ENCODE results near the gene RDH11. TPM values are rescaled to one million over a fixed set of nuclear protein-coding genes. Genes with fewer than 3 reads are reported as not detected.
A peak's percentile ranks its signal among the peaks of the same experiment; 100 is the strongest.

RDH11 gene
- total and polyA plus RNA-seq, 5 experiments from 2014 or later: 43.5 to 87.6 (median 74.7) TPM

GRCh38 chr14:67697006-67697405 lies 1.4 kb upstream of the RDH11 start:
- H3K4me3 Mint-ChIP-seq: no peak overlapping the region

DNA sequence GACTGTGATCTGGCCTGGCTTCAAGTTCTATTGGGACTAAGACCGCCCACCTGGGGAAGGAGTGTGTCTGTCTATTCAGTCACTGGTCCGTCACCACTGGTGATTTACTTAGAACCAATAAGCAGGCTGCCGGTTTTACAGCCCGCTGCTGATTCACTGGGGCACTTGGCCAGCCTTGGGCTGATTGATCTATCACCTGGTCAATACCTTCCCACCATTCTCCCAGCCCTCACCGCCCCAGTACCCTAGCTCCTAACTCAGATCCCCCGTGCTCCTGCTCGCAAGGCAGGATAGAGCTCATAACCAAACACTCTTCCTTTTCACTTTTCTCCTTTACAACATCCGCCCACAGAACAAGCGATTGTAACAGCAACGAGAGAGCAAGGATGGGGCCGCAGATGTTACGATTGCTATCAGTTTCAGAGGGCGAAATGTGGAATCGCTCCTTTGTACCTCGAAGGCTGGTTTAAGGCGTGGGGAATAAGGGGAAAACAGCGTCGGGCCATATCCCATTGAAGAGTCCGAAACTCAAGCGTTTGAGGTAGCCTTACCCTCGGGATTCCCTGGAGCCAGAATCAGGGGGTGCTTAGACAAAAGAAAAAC lies 672 bp downstream of the RDH11 start:
- peaks cover 18 to 27% (median 22%) of the 10 kb centered on the region in 4 donors for H3K4me1 Mint-ChIP-seq
- POLR2A ChIA-PET: interaction anchor here (0.9 to 1.7 kb wide), 8 partner anchors 20 to 208 kb away, joined by 3 to 10 read pairs (median 4); partner anchors contain the start of gene PIGH
- peak overlapping the region; percentile 61 to 93 (median 90) for H3K27ac Mint-ChIP-seq
- no peaks in the 10 kb centered on the region for H3K27me3 Mint-ChIP-seq
- DNase-seq (peak; percentile 20 to 74 (median 48)), ATAC-seq (peak; percentile 66 to 67)
- peaks cover 0 to 25% (median 10%) of the 10 kb centered on the region in 3 donors for H3K36me3 Mint-ChIP-seq
- peak overlapping the region; percentile 84 to 96 (median 91) for H3K4me3 Mint-ChIP-seq
- no peaks in the 10 kb centered on the region for H3K9me3 Mint-ChIP-seq

More at GRCh38 chr14:67697006-67697405, 1.4 kb upstream of the RDH11 start:
- Mint-ChIP-seq H3K36me3 (peaks cover 0 to 4% (median 0%) of the 10 kb centered on the region in 3 donors), H3K9me3 (no peaks in the 10 kb centered on the region), H3K27ac (peak overlapping the region in 1 of 10 donors; percentile 2), H3K27me3 (no peaks in the 10 kb centered on the region), H3K4me1 (peaks cover 14 to 25% (median 19%) of the 10 kb centered on the region in 4 donors)
- no peak for ATAC-seq
- no peak for DNase-seq
- POLR2A ChIA-PET: no interaction called here

- Mint-ChIP-seq H3K36me3 (peaks cover 5 to 74% (median 30%) of the 10 kb centered on the region in 3 donors), H3K9me3 (no peaks in the 10 kb centered on the region), H3K4me1 (peaks cover 16 to 33% (median 25%) of the 10 kb centered on the region in 4 donors), H3K27me3 (no peaks in the 10 kb centered on the region), H3K4me3 (no peak overlapping the region), H3K27ac (no peak overlapping the region)
- ATAC-seq: no peak
- POLR2A ChIA-PET: no interaction called here
- no peak for DNase-seq
Observed at GRCh38 chr14:67690011-67690410, 5.6 kb downstream of the RDH11 start.

DNA sequence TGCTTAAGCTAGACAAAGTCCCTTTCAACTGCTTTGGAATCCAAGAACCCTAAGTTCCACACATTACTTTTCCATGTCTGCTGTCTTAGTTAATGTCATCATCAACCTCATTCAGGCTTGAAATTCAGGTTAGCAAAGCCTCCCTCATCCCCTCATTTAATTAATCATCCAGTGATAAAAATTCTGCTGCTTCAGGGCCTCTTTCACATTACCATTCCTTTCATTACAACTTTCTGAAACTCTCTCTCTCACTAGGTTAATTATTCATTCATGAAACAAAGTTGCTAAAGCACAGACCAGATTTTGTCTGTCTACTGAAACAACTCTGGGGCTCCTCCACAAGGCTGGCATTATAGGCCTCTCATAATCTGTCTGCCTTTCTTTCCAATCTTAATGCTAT lies 11.7 kb downstream of the RDH11 start:
- peak overlapping the region in 5 of 10 donors; percentile 2 to 49 (median 8) for H3K27ac Mint-ChIP-seq
- no peak for ATAC-seq
- POLR2A ChIA-PET: no interaction called here

DNA sequence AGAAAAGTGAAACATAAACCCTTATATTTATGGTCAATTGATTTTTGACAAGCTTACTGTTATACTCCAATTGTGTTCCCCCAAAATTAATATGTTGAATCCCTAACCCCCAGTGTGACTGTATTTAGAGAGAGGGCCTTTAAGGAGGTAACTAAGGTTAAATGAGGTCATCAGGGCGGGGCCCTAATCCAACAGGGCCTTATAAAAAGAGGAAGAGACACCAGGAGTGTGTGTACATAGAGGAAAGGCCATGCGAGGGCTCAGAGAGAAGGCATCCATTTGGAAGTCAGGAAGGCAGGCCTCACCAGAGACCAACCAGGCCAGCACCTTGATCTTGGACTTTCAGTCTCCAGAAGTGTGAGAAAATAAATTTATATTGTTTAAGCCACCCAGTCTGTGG lies 14.6 kb downstream of the RDH11 start:
- H3K4me3 Mint-ChIP-seq: no peak overlapping the region
- H3K27me3 Mint-ChIP-seq: no peaks in the 10 kb centered on the region
- POLR2A ChIA-PET: interaction anchor here (0.6 kb wide), 1 partner anchor 38 kb away, joined by 6 read pairs; no protein-coding TSS in a partner anchor
- no peak for DNase-seq
- H3K27ac Mint-ChIP-seq: peak overlapping the region in 2 of 10 donors; percentile 22 to 79
- H3K4me1 Mint-ChIP-seq: peaks cover 6 to 14% (median 12%) of the 10 kb centered on the region in 4 donors
- no peaks in the 10 kb centered on the region for H3K9me3 Mint-ChIP-seq
- no peak for ATAC-seq
- peaks cover 0 to 76% (median 8%) of the 10 kb centered on the region in 3 donors for H3K36me3 Mint-ChIP-seq

More for the DNA sequence above, 11.7 kb downstream of the RDH11 start:
- H3K27me3 Mint-ChIP-seq: no peaks in the 10 kb centered on the region
- peaks cover 5 to 16% (median 7%) of the 10 kb centered on the region in 4 donors for H3K4me1 Mint-ChIP-seq
- H3K9me3 Mint-ChIP-seq: no peaks in the 10 kb centered on the region
- peaks cover 0 to 89% (median 15%) of the 10 kb centered on the region in 3 donors for H3K36me3 Mint-ChIP-seq
- no peak overlapping the region for H3K4me3 Mint-ChIP-seq
- DNase-seq: no peak

DNA sequence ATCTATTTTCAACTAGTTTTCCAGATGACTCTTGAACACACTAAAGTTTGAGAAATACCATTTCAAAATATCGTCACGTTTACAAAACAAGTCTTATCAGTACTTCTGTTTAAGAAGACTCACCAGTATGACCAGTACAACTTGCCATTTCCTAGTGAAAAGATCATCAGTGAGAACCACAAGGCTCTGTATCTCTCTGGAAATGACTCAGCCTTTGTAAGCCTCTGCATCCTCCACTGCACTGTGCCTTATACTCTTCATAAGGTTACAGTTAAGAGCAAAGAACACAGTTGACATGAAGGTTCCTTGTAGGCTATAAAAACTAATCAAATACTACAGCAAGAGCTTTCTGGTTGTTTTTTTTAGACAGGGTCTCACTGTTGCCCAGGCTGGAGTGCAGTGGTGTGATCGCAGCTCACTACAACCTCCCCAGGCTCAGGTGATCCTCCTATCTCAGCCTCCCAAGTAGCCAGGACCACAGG lies 15.4 kb downstream of the RDH11 start:
- POLR2A ChIA-PET: interaction anchor here (0.6 to 0.7 kb wide), 2 partner anchors 37 to 46 kb away, joined by 3 to 6 read pairs; no protein-coding TSS in a partner anchor
- H3K9me3 Mint-ChIP-seq: no peaks in the 10 kb centered on the region
- DNase-seq (no peak), ATAC-seq (no peak)
- no peak overlapping the region for H3K4me3 Mint-ChIP-seq
- H3K27me3 Mint-ChIP-seq: no peaks in the 10 kb centered on the region
- peak overlapping the region in 4 of 10 donors; percentile 11 to 79 (median 48) for H3K27ac Mint-ChIP-seq
- peaks cover 0 to 68% (median 4%) of the 10 kb centered on the region in 3 donors for H3K36me3 Mint-ChIP-seq
- H3K4me1 Mint-ChIP-seq: peaks cover 8 to 18% (median 14%) of the 10 kb centered on the region in 4 donors

DNA sequence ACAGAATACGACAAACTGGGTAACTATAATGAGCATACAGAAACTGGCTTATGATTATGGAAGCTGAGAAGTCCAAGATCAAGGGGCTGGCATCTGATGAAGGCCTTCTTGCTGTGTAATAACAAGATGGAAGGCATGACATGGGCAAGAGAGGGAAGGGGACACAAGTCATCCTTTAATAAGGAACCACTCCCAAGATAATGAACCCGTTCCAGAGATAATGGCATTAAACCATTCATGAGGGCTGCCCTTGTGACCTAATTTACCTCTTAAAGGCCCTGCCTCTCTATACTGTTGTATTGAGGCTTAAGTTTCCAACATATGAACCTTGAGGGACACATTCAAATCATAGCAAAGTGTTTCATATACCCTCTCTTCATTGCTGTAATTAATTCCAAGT lies 16.6 kb downstream of the RDH11 start:
- POLR2A ChIA-PET: no interaction called here
- peak overlapping the region in 1 of 10 donors; percentile 4 for H3K27ac Mint-ChIP-seq
- peaks cover 6 to 18% (median 14%) of the 10 kb centered on the region in 4 donors for H3K4me1 Mint-ChIP-seq
- ATAC-seq (no peak), DNase-seq (no peak)
- no peaks in the 10 kb centered on the region for H3K9me3 Mint-ChIP-seq
- no peak overlapping the region for H3K4me3 Mint-ChIP-seq
- H3K27me3 Mint-ChIP-seq: no peaks in the 10 kb centered on the region
- peaks cover 0 to 57% (median 0%) of the 10 kb centered on the region in 3 donors for H3K36me3 Mint-ChIP-seq

GRCh38 chr14:67675219-67675582 lies 20.4 kb downstream of the RDH11 start:
- DNase-seq (peak in 1 of 10 donors; percentile 11), ATAC-seq (no peak)
- Mint-ChIP-seq H3K4me3 (peak overlapping the region; percentile 84 to 96 (median 89)), H3K27ac (peak overlapping the region; percentile 92 to 96 (median 93)), H3K4me1 (peaks cover 13 to 46% (median 37%) of the 10 kb centered on the region in 4 donors), H3K9me3 (no peaks in the 10 kb centered on the region), H3K27me3 (no peaks in the 10 kb centered on the region), H3K36me3 (peaks cover 0 to 22% (median 0%) of the 10 kb centered on the region in 3 donors)
- POLR2A ChIA-PET: interaction anchor here (1.1 to 4.0 kb wide), 5 partner anchors 18 to 81 kb away, joined by 3 to 15 read pairs (median 9); partner anchors contain the start of genes PIGH and RDH11

- Mint-ChIP-seq H3K27ac (peak within 1 kb of the TSS; percentile 92 to 96 (median 93)), H3K27me3 (no peaks in the 10 kb centered on the region)
Observed at GRCh38 chr14:67674480-67675218, 20.9 kb downstream of the RDH11 start, which contains the start of gene VTI1B. Gene VTI1B (minus strand): TSS chr14:67674632. CDS start chr14:67674489, 143 bp downstream.

DNA sequence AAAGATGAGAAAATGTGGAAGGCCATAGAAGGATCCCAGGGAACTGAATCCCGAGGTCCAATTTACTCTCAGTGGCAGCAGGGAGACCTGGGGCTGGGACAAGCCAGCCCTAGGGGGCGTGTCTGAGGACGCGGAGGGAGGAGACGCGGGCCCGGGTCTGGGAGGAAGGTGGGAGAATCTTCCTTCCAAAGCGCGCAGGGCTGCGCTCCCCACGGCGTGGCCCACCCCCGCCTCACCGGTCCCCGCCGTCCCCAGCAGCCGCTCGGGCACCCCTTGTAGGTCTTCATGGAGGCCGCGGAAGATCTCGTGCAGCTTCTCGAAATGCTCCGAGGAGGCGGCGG lies 21.5 kb downstream of the RDH11 start:
- Mint-ChIP-seq H3K9me3 (no peaks in the 10 kb centered on the region), H3K27me3 (no peaks in the 10 kb centered on the region), H3K27ac (peak overlapping the region; percentile 70 to 94 (median 91)), H3K36me3 (peaks cover 0 to 19% (median 0%) of the 10 kb centered on the region in 3 donors), H3K4me1 (peaks cover 20 to 55% (median 46%) of the 10 kb centered on the region in 4 donors), H3K4me3 (peak overlapping the region; percentile 87 to 96 (median 91))
- DNase-seq (peak in 5 of 10 donors; percentile 34 to 66 (median 49)), ATAC-seq (peak; percentile 42 to 54)
- POLR2A ChIA-PET: interaction anchor here (1.0 to 4.0 kb wide), 6 partner anchors 21 to 142 kb away, joined by 3 to 15 read pairs (median 5); partner anchors contain the start of genes ARG2, PIGH, RDH11 and ZFYVE26

More at GRCh38 chr14:67674480-67675218, 20.9 kb downstream of the RDH11 start, which contains the start of gene VTI1B:
- peak; percentile 91 to 92 for ATAC-seq
- H3K4me3 Mint-ChIP-seq: peak within 1 kb of the TSS; percentile 87 to 96 (median 91)
- H3K9me3 Mint-ChIP-seq: no peaks in the 10 kb centered on the region
- peaks cover 16 to 50% (median 41%) of the 10 kb centered on the region in 4 donors for H3K4me1 Mint-ChIP-seq
- peak; percentile 69 to 92 (median 80) for DNase-seq
- peaks cover 0 to 18% (median 0%) of the 10 kb centered on the region in 3 donors for H3K36me3 Mint-ChIP-seq
- POLR2A ChIA-PET: interaction anchor here (1.0 to 4.0 kb wide), 8 partner anchors 19 to 80 kb away, joined by 3 to 15 read pairs (median 6); partner anchors contain the start of genes ARG2, PIGH and RDH11

DNA sequence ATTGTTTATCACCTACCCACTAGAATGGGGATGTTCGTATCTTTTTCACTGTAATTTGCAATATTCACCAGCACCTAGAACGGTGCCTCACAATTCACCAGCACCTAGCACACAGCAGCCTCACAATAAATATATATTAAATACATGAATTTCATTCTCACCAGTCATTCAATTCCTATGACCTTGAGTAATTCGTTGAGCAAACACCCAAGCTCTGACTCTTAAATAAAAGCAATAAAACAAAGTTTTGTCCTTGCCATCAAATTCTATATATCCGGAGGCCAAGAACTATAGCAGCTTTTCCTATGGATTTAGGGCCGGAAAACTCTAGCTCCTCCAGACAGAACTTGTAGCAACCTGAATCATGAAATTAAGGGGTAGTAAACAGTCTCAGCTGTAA lies 22.1 kb downstream of the RDH11 start:
- no peak for DNase-seq
- Mint-ChIP-seq H3K4me1 (peaks cover 23 to 62% (median 52%) of the 10 kb centered on the region in 4 donors), H3K27me3 (no peaks in the 10 kb centered on the region), H3K4me3 (peak overlapping the region; percentile 87 to 96 (median 91)), H3K36me3 (peaks cover 0 to 16% (median 0%) of the 10 kb centered on the region in 3 donors), H3K27ac (peak overlapping the region; percentile 70 to 94 (median 91)), H3K9me3 (no peaks in the 10 kb centered on the region)
- no peak for ATAC-seq
- POLR2A ChIA-PET: interaction anchor here (1.0 to 4.0 kb wide), 6 partner anchors 22 to 143 kb away, joined by 3 to 15 read pairs (median 5); partner anchors contain the start of genes ARG2, PIGH, RDH11 and ZFYVE26

- H3K4me1 Mint-ChIP-seq: peaks cover 30 to 85% (median 73%) of the 10 kb centered on the region in 4 donors
- H3K27me3 Mint-ChIP-seq: no peaks in the 10 kb centered on the region
- H3K9me3 Mint-ChIP-seq: no peaks in the 10 kb centered on the region
- ATAC-seq: peak in 1 of 2 donors; percentile 30
- DNase-seq: no peak
- POLR2A ChIA-PET: no interaction called here
- H3K36me3 Mint-ChIP-seq: peaks cover 0 to 9% (median 0%) of the 10 kb centered on the region in 3 donors
- H3K27ac Mint-ChIP-seq: peak overlapping the region in 3 of 10 donors; percentile 14 to 75 (median 33)
- H3K4me3 Mint-ChIP-seq: peak overlapping the region in 2 of 10 donors; percentile 10 to 30
Observed at GRCh38 chr14:67668559-67668958, 27.0 kb downstream of the RDH11 start.

Measured in naive thymus-derived CD8-positive, alpha-beta T cell (primary cell).